Neural progenitor cell (in vitro differentiated cells): ENCODE measurements around the gene PLXNC1. TPM values are rescaled to one million over a fixed set of nuclear protein-coding genes. Genes with fewer than 3 reads are reported as not detected.

Source experiments
- DNase-seq: peaks from one replicate; pipeline ENCODE4 v3.0.0-alpha.2; 2016; ENCODE audit warnings: low spot score
- H2AFZ ChIP-seq: fragments of 200-600 bp; sonication (generic); replicated peaks from 2 replicates; pipeline ENCODE4 v1.6.1; 2016; ENCODE audit warnings: antibody characterized with exemption
- H3F3A ChIP-seq: fragments of 200-600 bp; sonication (generic); 2 replicates; pipeline ENCODE4 v1.6.1; 2016; ENCODE audit warnings: antibody characterized with exemption, low read depth
- H3K27ac ChIP-seq: fragments of 200-600 bp; sonication (generic); 2 replicates; pipeline ENCODE4 v1.5.1; 2016; ENCODE audit warnings: mild to moderate bottlenecking
- H3K27me3 ChIP-seq: fragments of 200-600 bp; sonication (generic); 2 replicates; pipeline ENCODE4 v1.6.1; 2016; ENCODE audit warnings: mild to moderate bottlenecking, moderate library complexity
- H3K36me3 ChIP-seq: fragments of 200-600 bp; sonication (generic); 2 replicates; pipeline ENCODE4 v1.5.1; 2016
- H3K4me1 ChIP-seq: fragments of 200-600 bp; sonication (generic); 2 replicates; pipeline ENCODE4 v1.6.1; 2016; ENCODE audit warnings: mixed run types
- H3K4me2 ChIP-seq: fragments of 200-600 bp; sonication (generic); 2 replicates; pipeline ENCODE4 v1.6.1; 2016
- H3K4me3 ChIP-seq: fragments of 200-600 bp; sonication (generic); 2 replicates; pipeline ENCODE4 v1.5.1; 2016
- H3K79me2 ChIP-seq: fragments of 200-600 bp; sonication (generic); 2 replicates; pipeline ENCODE4 v1.6.1; 2016; ENCODE audit warnings: low read depth
- H3K9ac ChIP-seq: fragments of 200-600 bp; sonication (generic); 2 replicates; pipeline ENCODE4 v1.6.1; 2016
- H3K9me3 ChIP-seq: fragments of 200-600 bp; sonication (generic); 2 replicates; pipeline ENCODE4 v1.5.1; 2016; ENCODE audit warnings: low read depth
- H4K20me1 ChIP-seq: fragments of 200-600 bp; sonication (generic); 2 replicates; pipeline ENCODE4 v1.6.1; 2016; ENCODE audit warnings: low read depth
- H3K27ac Mint-ChIP-seq: 3 replicates; pipeline ENCODE4 v1.8.0; 2021; ENCODE audit warnings: mixed read lengths
- H3K27me3 Mint-ChIP-seq: 2 replicates; pipeline ENCODE4 v1.8.0; 2022; ENCODE audit warnings: low read depth, mild to moderate bottlenecking, inconsistent platforms, moderate library complexity, mixed read lengths; ENCODE audit not compliant: insufficient read depth
- H3K36me3 Mint-ChIP-seq: 3 replicates; pipeline ENCODE4 v1.8.0; 2021; ENCODE audit warnings: mixed read lengths
- H3K4me1 Mint-ChIP-seq: 3 replicates; pipeline ENCODE4 v1.8.0; 2021; ENCODE audit warnings: mixed read lengths
- H3K4me3 Mint-ChIP-seq: 3 replicates; pipeline ENCODE4 v1.8.0; 2021; ENCODE audit warnings: mild to moderate bottlenecking, moderate library complexity, mixed read lengths
- H3K9me3 Mint-ChIP-seq: 3 replicates; pipeline ENCODE4 v1.8.0; 2020; ENCODE audit warnings: mixed read lengths
- CTCF ChIP-seq: fragments of 200-600 bp; sonication (generic); IDR thresholded peaks from 2 replicates; pipeline ENCODE4 v1.5.1; 2017; ENCODE audit warnings: antibody characterized with exemption, mild to moderate bottlenecking
- EZH2 ChIP-seq: fragments of 200-600 bp; sonication (generic); IDR thresholded peaks from 2 replicates; pipeline ENCODE4 v1.6.1; 2017; ENCODE audit warnings: antibody characterized with exemption, mild to moderate bottlenecking, moderate library complexity
- EZH2phosphoT487 ChIP-seq: fragments of 200-600 bp; sonication (generic); IDR thresholded peaks from 2 replicates; pipeline ENCODE4 v1.6.1; 2017; ENCODE audit warnings: antibody characterized with exemption
- total RNA-seq: library from RNA; depleted of rRNA; stranded (reverse); fragments of >200 nt; gene quantifications from 2 replicates; pipeline ENCODE4 v1.2.3, GENCODE V29; 2015; ENCODE audit warnings: low replicate concordance

Gene PLXNC1
- total RNA-seq, 1 donor from 2014 or later: 16.7 TPM

GRCh38 chr12:94100211-94100627 lies 48.2 kb upstream of the PLXNC1 start:
- H3K9me3 Mint-ChIP-seq: no peaks in the 10 kb centered on the region
- H3K4me3 Mint-ChIP-seq: no peak overlapping the region
- peaks cover 12% of the 10 kb centered on the region for H3K27me3 Mint-ChIP-seq

GRCh38 chr12:94100990-94101737 lies 47.2 kb upstream of the PLXNC1 start:
- H3K4me1 ChIP-seq: no peaks in the 10 kb centered on the region
- Mint-ChIP-seq H3K27me3 (peaks cover 15% of the 10 kb centered on the region), H3K27ac (no peak overlapping the region), H3K36me3 (no peaks in the 10 kb centered on the region), H3K9me3 (no peaks in the 10 kb centered on the region), H3K4me3 (peak overlapping the region; percentile 83), H3K4me1 (peaks cover 8% of the 10 kb centered on the region)
- H4K20me1 ChIP-seq: no peaks in the 10 kb centered on the region
- no peak for TF ChIP-seq EZH2phosphoT487
- no peak for TF ChIP-seq EZH2
- peak; percentile 89 for TF ChIP-seq CTCF
- H3K79me2 ChIP-seq: no peaks in the 10 kb centered on the region
- DNase-seq: peak; percentile 87
- no peak overlapping the region for H3K9ac ChIP-seq
- no peak overlapping the region for H3K27ac ChIP-seq
- peak overlapping the region; percentile 91 for H2AFZ ChIP-seq
- no peaks in the 10 kb centered on the region for H3K36me3 ChIP-seq
- H3F3A ChIP-seq: no peaks in the 10 kb centered on the region
- H3K27me3 ChIP-seq: peaks cover 36% of the 10 kb centered on the region
- peak overlapping the region; percentile 50 for H3K4me3 ChIP-seq
- H3K9me3 ChIP-seq: no peaks in the 10 kb centered on the region
- H3K4me2 ChIP-seq: peak overlapping the region; percentile 81

More at GRCh38 chr12:94100211-94100627, 48.2 kb upstream of the PLXNC1 start:
- no peak overlapping the region for H3K9ac ChIP-seq
- no peak overlapping the region for H3K4me2 ChIP-seq
- TF ChIP-seq CTCF: no peak
- TF ChIP-seq EZH2phosphoT487: no peak
- TF ChIP-seq EZH2: no peak
- DNase-seq: no peak
- no peaks in the 10 kb centered on the region for H3K36me3 ChIP-seq
- no peak overlapping the region for H2AFZ ChIP-seq
- Mint-ChIP-seq H3K27ac (no peak overlapping the region), H3K4me1 (peaks cover 5% of the 10 kb centered on the region), H3K36me3 (no peaks in the 10 kb centered on the region)
- no peaks in the 10 kb centered on the region for H3K9me3 ChIP-seq
- no peaks in the 10 kb centered on the region for H3K4me1 ChIP-seq
- peaks cover 36% of the 10 kb centered on the region for H3K27me3 ChIP-seq
- no peak overlapping the region for H3K4me3 ChIP-seq
- no peaks in the 10 kb centered on the region for H3K79me2 ChIP-seq
- H3F3A ChIP-seq: no peaks in the 10 kb centered on the region
- H3K27ac ChIP-seq: no peak overlapping the region
- no peaks in the 10 kb centered on the region for H4K20me1 ChIP-seq

- TF ChIP-seq EZH2phosphoT487 (no peak), CTCF (peak; percentile 82), EZH2 (peak; percentile 42)
- H3K9ac ChIP-seq: no peak overlapping the region
Observed at GRCh38 chr12:94101738-94102660, 46.4 kb upstream of the PLXNC1 start.

More at GRCh38 chr12:94101738-94102660, 46.4 kb upstream of the PLXNC1 start:
- H3K36me3 Mint-ChIP-seq: no peaks in the 10 kb centered on the region
- Histone ChIP-seq H3F3A (no peaks in the 10 kb centered on the region), H2AFZ (peak overlapping the region; percentile 91), H3K79me2 (no peaks in the 10 kb centered on the region), H3K9me3 (no peaks in the 10 kb centered on the region), H3K27ac (no peak overlapping the region), H3K27me3 (peaks cover 36% of the 10 kb centered on the region), H4K20me1 (no peaks in the 10 kb centered on the region), H3K4me2 (peak overlapping the region; percentile 81), H3K36me3 (no peaks in the 10 kb centered on the region), H3K4me1 (no peaks in the 10 kb centered on the region), H3K4me3 (peak overlapping the region; percentile 50)
- H3K27me3 Mint-ChIP-seq: peaks cover 13% of the 10 kb centered on the region
- DNase-seq: peak; percentile 94
- H3K4me3 Mint-ChIP-seq: peak overlapping the region; percentile 83
- H3K27ac Mint-ChIP-seq: peak overlapping the region; percentile 42
- no peaks in the 10 kb centered on the region for H3K9me3 Mint-ChIP-seq
- H3K4me1 Mint-ChIP-seq: peaks cover 13% of the 10 kb centered on the region
